Sigmoid colon (tissue), 4 donors: ENCODE results near the gene TTC9B.

Experiments used
- CTCF ChIP-seq, 4 experiments: fragments of 450-650 bp in 3 of 4; fragments of 200-600 bp in 1 of 4; IDR thresholded peaks; one replicate each; pipeline ENCODE4 v1.5.1; 2016 to 2019; ENCODE audit warnings: antibody characterized with exemption in 4 of 4, mild to moderate bottlenecking in 3 of 4, moderate library complexity in 2 of 4
- POLR2A ChIP-seq, 2 donors: fragments of 450-650 bp; IDR thresholded peaks; one replicate each; pipeline ENCODE4 v1.6.1; 2016; ENCODE audit warnings: antibody characterized with exemption in 2 of 2, mild to moderate bottlenecking in 2 of 2, moderate library complexity in 2 of 2
- POLR2AphosphoS5 ChIP-seq, 4 donors: sonication (generic); formaldehyde crosslinking; IDR thresholded peaks; one replicate each; pipeline ENCODE4 v1.6.1; 2017; ENCODE audit warnings: antibody characterized with exemption in 4 of 4

GRCh38 chr19:40242480-40242879 is 24.3 kb upstream of the TTC9B start:
- TF ChIP-seq CTCF (IDR thresholded peaks at IDR 0.05) (no peak), POLR2A (IDR thresholded peaks at IDR 0.05) (no peak), POLR2AphosphoS5 (IDR thresholded peaks at IDR 0.05) (no peak)
